Activated naive CD4-positive, alpha-beta T cell (primary cell): Measurements from ENCODE around the gene PLXNA4.

ENCODE experiments used
- DNase-seq, 4 experiments: peaks; one replicate each; lab custom pipeline; 2025; lab: John Stamatoyannopoulos, UW

PLXNA4 gene

GRCh38 chr7:132388688-132389087 lies 187.6 kb downstream of the PLXNA4 start:
- DNase-seq = no peak

GRCh38 chr7:132387596-132387995 lies 188.7 kb downstream of the PLXNA4 start:
- DNase-seq = no peak

- no peak for DNase-seq
Observed at GRCh38 chr7:132386201-132386681, 190.0 kb downstream of the PLXNA4 start.

- DNase-seq = no peak
Observed at GRCh38 chr7:132383962-132384361, 192.3 kb downstream of the PLXNA4 start.

- DNase-seq = no peak
Observed at GRCh38 chr7:132381742-132382472, 194.4 kb downstream of the PLXNA4 start.

DNA sequence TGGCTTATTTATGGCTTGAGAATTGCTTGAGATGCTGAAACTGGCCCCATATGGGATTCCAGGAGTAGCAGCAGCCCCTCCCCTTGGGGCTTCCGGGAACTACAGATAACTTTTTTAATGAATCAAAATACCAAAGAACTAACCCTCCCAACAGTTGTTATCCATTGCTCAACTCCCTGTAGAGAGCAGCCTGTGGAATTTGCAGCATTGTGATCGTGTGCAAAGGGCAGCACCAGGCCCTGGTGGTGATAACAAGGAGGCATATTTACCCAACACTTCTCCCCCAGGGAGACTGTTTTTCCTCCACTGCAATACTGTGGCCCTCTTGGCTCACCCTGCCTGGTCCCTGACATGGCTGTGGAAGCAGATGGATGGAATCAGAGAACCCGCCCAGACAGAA lies 196.2 kb downstream of the PLXNA4 start:
- no peak for DNase-seq

GRCh38 chr7:132379292-132379691 lies 197.0 kb downstream of the PLXNA4 start:
- DNase-seq = no peak

GRCh38 chr7:132377703-132378584 lies 198.3 kb downstream of the PLXNA4 start:
- DNase-seq = no peak

GRCh38 chr7:132377015-132377414 lies 199.3 kb downstream of the PLXNA4 start:
- DNase-seq = no peak

- no peak for DNase-seq
Observed at GRCh38 chr7:132376361-132377013, 199.8 kb downstream of the PLXNA4 start.

- DNase-seq = no peak
Observed at GRCh38 chr7:132373879-132374278, 202.4 kb downstream of the PLXNA4 start.

DNA sequence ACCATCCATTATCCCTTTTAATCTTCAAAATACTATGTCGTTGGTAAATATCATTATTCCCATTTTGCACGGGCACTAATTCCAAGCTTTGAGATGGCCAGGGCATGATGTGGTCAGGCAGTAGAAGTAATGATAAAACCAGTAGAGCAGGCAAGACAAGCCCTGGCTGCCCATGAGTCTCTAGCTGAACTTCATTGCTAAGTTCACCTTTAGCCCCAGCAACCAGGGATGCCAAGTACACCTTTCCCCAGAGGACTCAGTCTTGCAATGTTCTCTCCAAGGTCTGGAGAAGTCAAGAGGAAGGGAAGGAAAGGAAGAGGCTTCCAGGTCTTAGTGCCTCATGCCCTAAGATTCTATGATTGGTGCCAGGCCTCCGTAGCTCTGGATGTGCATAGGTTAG lies 203.2 kb downstream of the PLXNA4 start:
- DNase-seq = no peak

GRCh38 chr7:132371948-132372347 lies 204.3 kb downstream of the PLXNA4 start:
- DNase-seq = no peak

GRCh38 chr7:132368246-132368900 lies 207.9 kb downstream of the PLXNA4 start:
- no peak for DNase-seq

- no peak for DNase-seq
Observed at GRCh38 chr7:132367795-132368194, 208.5 kb downstream of the PLXNA4 start.

DNA sequence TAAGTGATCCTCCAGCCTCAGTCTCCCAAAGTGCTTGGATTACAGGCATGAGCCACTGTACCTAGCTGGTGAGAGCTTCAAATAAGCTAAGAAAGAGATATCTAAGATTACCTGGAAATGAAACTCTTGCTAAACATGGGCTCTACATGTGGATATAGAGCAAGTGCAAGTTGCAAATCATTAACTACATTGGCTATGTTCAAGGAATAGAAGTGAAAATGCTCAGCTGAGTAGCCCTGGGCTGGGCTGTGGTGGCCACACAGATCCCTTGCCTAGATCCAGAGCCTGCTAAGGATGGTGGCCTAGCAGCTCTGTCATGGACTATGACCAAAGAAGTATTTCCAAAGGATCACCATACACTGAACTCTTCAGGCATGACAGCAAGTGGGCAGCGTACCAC lies 209.3 kb downstream of the PLXNA4 start:
- no peak for DNase-seq

- DNase-seq = no peak
Observed at GRCh38 chr7:132364226-132364625, 212.0 kb downstream of the PLXNA4 start.

GRCh38 chr7:132362059-132362458 lies 214.2 kb downstream of the PLXNA4 start:
- no peak for DNase-seq

GRCh38 chr7:132361146-132361545 lies 215.1 kb downstream of the PLXNA4 start:
- no peak for DNase-seq

DNA sequence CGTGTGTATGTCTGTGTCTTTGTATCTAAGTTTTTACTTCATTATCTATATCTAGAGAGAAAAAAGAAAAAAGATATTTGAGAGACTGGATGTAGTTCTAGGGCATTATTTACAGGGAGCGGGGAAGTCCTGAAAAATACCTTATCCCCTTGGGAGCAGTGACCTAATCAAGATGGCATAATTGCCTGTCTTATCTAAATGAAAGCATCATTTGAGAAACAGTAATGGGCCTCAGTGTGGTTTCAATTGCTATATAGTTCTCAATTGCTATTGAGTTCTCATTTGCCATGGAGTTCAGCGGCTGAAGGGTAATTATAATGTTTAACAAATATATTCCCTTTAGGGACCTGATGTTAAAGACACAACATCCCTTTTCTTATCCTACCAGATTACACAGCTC lies 216.5 kb downstream of the PLXNA4 start:
- no peak for DNase-seq

- DNase-seq = no peak
Observed at GRCh38 chr7:132355048-132355447, 221.2 kb downstream of the PLXNA4 start.

GRCh38 chr7:132354527-132354926 lies 221.7 kb downstream of the PLXNA4 start:
- DNase-seq = no peak
